ENCODE measurements around the gene ING2.

The ING2 gene

GRCh38 chr4:183504064-183504929 lies 561 bp upstream of the ING2 start:
- Histone ChIP-seq H3K36me3 (replicated peaks; ENCODE audit: low read depth, low read length) (no peaks in the 10 kb centered on the region), H4K20me1 (ENCODE audit: insufficient read depth, low read length) (peaks cover 23% of the 10 kb centered on the region), H3K4me3 (ENCODE audit: low read length) (peak overlapping the region; percentile 89), H2AFZ (ENCODE audit: low read depth, low read length) (peak overlapping the region; percentile 91), H3K27ac (ENCODE audit: low read length) (peak overlapping the region; percentile 85), H3K27me3 (ENCODE audit: low read depth, low read length) (no peaks in the 10 kb centered on the region), H3K9ac (ENCODE audit: low read length) (peak overlapping the region; percentile 91), H3K9me3 (ENCODE audit: insufficient read depth, low read length) (no peaks in the 10 kb centered on the region), H3K79me2 (ENCODE audit: low read length) (peaks cover 66% of the 10 kb centered on the region), H3K4me1 (ENCODE audit: low read length) (peaks cover 15% of the 10 kb centered on the region), H3K4me2 (ENCODE audit: low read length) (peak overlapping the region; percentile 72)
- TF ChIP-seq CTCF (IDR thresholded peaks at IDR 0.05; ENCODE audit: low read depth, low read length): peak; percentile 26
- no peak for TF ChIP-seq EZH2phosphoT487 (IDR thresholded peaks at IDR 0.05; ENCODE audit: low read depth)

- H3K9me3 ChIP-seq (ENCODE audit: insufficient read depth, low read length): no peaks in the 10 kb centered on the region
These were observed 942 bp downstream of the ING2 start for GRCh38 chr4:183505611-183506388.

DNA sequence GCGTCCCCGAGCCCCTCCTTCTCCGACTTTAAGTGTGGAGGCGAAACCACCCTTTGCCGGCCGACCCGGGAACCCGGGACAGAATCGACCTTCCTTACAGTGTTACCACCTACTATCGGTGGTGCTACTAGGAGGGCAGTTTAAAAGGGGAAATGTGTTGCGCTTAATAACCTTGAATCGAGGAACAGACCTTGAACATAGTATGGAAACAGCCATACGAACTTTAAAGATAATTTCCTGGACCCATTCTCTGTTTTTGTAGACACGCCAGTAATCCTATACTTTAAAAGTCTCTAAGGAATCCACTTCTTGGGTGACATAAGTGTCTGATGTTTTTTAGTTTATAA lies 1.5 kb downstream of the ING2 start:
- Histone ChIP-seq H3K79me2 (ENCODE audit: low read length) (peaks cover 74% of the 10 kb centered on the region), H2AFZ (ENCODE audit: low read depth, low read length) (no peak overlapping the region)

More at GRCh38 chr4:183505611-183506388, 942 bp downstream of the ING2 start:
- Histone ChIP-seq H2AFZ (ENCODE audit: low read depth, low read length) (peak overlapping the region; percentile 48; the same call in 1 of the 2 replicates), H3K9ac (ENCODE audit: low read length) (peak overlapping the region; percentile 85), H3K27ac (ENCODE audit: low read length) (peak overlapping the region; percentile 85), H3K4me2 (ENCODE audit: low read length) (peak overlapping the region; percentile 72), H4K20me1 (ENCODE audit: insufficient read depth, low read length) (peaks cover 23% of the 10 kb centered on the region), H3K4me1 (ENCODE audit: low read length) (peaks cover 15% of the 10 kb centered on the region), H3K36me3 (replicated peaks; ENCODE audit: low read depth, low read length) (peaks cover 8% of the 10 kb centered on the region), H3K4me3 (ENCODE audit: low read length) (peak overlapping the region; percentile 89), H3K27me3 (ENCODE audit: low read depth, low read length) (no peaks in the 10 kb centered on the region), H3K79me2 (ENCODE audit: low read length) (peaks cover 74% of the 10 kb centered on the region)
- TF ChIP-seq CTCF (IDR thresholded peaks at IDR 0.05; ENCODE audit: low read depth, low read length): no peak
- no peak for TF ChIP-seq EZH2phosphoT487 (IDR thresholded peaks at IDR 0.05; ENCODE audit: low read depth)

More for the DNA sequence above, 1.5 kb downstream of the ING2 start:
- H3K9me3 ChIP-seq (ENCODE audit: insufficient read depth, low read length): no peaks in the 10 kb centered on the region
- H3K4me1 ChIP-seq (ENCODE audit: low read length): peaks cover 15% of the 10 kb centered on the region
- H3K36me3 ChIP-seq (replicated peaks; ENCODE audit: low read depth, low read length): peaks cover 14% of the 10 kb centered on the region
- no peaks in the 10 kb centered on the region for H3K27me3 ChIP-seq (ENCODE audit: low read depth, low read length)
- peak overlapping the region; percentile 85 for H3K9ac ChIP-seq (ENCODE audit: low read length)
- H4K20me1 ChIP-seq (ENCODE audit: insufficient read depth, low read length): peaks cover 23% of the 10 kb centered on the region
- TF ChIP-seq EZH2phosphoT487 (IDR thresholded peaks at IDR 0.05; ENCODE audit: low read depth) (no peak), CTCF (IDR thresholded peaks at IDR 0.05; ENCODE audit: low read depth, low read length) (no peak)
- H3K27ac ChIP-seq (ENCODE audit: low read length): no peak overlapping the region; the same call in 1 of the 2 replicates
- H3K4me3 ChIP-seq (ENCODE audit: low read length): peak overlapping the region; percentile 89
- peak overlapping the region; percentile 72 for H3K4me2 ChIP-seq (ENCODE audit: low read length)

All from OCI-LY3 (cell line).